Kidney tubule cell (primary cell): ENCODE measurements around the gene C10orf105.

Source experiments
- DNase-seq: peaks from one replicate; pipeline ENCODE4 v3.0.0-alpha.2; 2018; ENCODE audit warnings: low spot score

The C10orf105 gene, protein sequence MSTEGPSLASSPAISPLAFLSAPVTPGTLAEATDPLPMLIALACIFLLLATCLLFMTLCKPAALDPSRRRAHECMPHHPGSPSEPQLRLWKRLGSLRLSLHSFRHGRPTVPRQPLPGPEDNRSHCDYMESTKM

DNA sequence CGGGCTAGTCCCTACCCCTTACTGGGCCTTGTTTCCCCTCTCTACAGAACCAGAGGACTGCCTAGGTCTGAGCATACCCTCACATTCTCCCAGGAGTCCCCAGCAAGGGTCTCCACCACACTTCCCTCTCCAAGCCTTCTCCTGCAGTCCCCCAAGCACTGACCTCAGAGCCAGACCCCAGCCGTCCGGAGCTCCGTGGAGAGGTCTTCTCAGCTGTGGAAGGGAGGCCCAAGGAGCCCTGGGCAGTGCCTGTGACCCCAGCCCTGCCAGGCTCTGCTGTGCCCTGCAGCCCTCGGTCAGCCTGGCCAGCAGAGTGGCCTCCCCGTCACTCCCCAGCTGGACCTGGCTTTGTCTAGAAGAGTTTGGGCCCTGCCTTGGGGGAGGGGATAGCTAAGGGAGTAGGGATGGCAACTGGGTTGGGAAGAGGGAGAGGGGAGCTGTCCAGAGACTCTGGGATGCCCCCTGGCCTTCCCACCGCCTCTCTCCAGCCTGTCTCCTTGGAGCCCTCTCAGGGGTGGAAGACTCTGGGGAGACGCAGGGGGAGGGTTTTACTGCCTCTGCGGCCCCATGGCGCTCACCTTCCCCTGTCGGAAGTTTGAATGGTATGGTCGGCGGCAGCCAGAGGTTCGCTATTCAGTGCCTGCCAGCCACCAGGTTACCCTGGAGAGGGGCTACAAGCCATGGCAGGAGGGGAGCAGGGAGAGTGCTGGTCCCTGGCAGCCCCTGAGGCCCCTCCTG lies at the start of gene C10orf105:
C10orf105 (minus strand) TSS at position 315 of the 738 bp plus-strand sequence. CDS start 3,441 bp downstream, outside the sequence.
- no peak for DNase-seq

DNA sequence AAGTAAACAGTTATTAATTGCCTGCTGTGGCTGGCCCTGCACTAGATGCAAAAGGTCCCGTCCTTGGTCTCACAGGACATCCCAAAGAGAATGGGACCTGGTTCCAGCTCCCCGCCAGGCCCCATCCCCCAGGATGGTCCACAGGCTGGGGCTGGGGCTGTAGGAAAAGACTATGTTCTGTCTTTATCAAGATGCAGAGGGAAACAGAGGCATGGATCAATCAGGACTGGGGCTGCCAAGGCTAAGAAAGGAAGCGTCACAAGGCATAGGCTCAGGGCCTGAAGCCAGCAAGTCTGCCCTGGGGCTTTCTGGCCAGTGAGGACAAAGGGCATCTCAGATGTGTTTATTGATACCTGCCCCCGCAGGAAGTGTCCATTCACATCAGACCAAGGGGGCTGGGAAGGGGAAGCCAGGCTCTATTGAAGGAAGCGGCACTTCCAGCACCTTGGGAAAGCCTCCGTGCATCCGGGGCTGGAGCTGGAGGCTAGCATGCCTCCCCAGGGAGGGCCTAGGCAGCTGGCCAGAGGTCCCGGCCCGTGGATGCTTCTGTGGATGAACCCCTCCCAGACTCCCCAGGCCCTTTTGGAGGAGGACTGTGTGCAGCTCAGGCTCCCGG lies 48.0 kb upstream of the C10orf105 start:
- peak; percentile 41 for DNase-seq

- peak; percentile 98 for DNase-seq
Measured at GRCh38 chr10:71766717-71767419, 47.3 kb upstream of the C10orf105 start.

DNA sequence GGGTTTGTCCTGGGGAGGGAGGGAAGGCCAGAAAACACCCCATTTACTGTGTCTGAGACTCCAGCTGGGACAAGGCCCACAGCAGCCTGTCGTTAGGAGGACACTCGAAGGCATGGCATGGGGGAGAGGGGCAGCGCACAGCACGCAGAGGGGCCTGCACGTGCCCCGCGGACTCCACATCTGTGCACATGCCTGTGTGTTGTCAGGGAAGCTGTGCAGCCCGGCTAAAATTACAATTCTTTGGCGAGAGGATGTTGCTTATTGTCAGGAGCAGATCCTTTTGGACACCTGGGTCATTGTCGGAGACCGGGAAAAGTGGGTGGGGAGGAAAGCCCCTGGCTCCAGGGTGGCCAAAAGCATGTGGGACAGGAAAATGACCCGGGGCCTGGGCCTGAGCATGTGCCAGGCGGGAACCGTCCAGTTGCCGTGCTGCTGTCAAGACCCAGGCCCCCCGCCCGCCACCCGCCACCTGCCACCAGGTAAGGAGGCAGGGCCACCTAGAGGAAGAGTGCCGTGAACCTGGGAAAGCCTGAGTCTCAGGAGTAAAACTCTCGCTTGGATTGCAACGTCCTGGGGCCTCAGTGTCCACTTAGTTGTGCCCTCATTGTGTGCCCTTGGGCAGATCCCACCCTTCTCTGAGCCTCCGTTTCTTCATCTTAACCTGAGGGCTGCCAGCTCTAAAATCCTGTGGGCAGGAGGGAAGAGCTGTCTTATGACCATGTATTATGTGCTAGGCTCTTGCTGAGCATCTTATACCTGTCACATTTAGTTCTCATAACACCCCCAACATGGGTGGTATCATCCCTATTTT lies 46.5 kb upstream of the C10orf105 start:
- no peak for DNase-seq

GRCh38 chr10:71765176-71765904 lies 45.8 kb upstream of the C10orf105 start:
- DNase-seq, result peak; percentile 24

- no peak for DNase-seq
Measured at GRCh38 chr10:71763352-71764127, 44.0 kb upstream of the C10orf105 start.

DNA sequence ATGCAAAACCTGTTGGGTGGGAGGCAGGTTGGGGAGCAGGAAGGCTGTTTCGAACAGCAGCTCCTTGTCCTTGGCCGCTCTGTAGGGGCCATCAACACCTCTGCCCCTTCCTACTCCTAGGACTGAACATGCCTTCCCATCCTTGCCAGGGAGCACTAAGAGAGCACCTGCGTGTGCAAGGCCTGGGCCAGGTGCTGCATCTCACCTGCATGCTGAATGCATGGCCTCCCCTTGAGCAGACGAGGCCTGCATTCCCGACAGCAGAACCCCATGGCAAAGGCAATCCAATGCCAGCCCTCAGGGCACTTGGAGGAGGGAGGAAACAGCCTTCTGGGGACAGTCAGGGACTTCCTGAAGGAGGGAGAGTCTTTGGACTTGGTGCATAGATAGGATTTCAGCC lies 42.7 kb upstream of the C10orf105 start:
- no peak for DNase-seq

DNA sequence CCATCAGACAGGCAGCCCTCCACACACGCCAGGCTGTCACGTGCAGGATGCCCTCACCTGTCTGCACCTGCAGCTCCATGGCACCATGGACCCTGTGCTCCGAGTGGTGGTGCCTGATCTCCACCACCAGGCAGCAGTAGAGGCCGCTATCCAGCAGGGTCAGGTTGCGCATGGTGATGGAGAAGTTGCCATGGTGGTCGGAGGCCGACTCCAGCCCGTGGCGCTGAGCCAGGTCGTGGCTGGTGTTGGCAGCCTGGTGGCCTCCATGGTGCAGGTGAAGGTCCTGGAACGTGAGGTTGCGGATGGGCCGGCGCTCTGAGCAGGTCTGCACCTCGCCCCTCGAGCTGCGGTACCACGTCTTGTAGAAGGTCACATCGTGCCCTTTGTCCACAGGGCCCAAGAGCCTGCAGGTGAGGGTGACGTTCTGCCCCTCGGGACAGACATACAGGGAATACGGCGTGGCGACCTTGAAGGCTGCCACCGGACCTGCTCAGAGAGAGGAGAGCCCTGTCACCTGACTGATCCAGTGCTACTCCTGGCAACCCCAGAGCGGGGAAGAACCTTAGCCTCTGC lies 42.0 kb upstream of the C10orf105 start:
- DNase-seq, result no peak

- peak; percentile 80 for DNase-seq
Measured at GRCh38 chr10:71761105-71761511, 41.5 kb upstream of the C10orf105 start.

DNA sequence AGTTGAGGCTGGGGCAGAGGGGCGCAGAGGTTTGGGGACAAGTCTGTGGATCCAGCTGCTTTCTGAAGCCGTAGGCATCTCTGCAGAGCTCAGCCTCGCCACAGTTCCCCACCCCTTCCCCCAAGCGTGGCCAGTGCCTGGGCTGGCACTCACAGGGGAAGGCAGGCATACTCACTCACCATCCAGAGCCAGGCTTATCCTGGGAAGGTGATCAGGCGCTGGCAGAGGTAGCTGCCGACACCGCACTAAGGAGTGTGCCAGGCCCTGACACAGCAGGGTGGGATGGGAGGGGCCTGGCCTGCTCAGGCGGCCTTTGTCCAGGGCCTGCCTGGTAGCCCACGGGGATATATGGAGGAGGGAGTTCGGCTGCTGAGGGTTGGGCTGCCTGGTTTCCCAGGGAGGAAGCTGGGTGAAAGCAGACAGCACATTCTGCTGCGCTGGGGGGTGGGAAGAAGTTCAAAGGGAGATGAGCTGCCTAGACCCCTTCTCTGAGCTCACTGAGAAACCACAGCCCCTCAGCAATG lies 37.9 kb upstream of the C10orf105 start:
- DNase-seq, result peak; percentile 49

- no peak for DNase-seq
Measured at GRCh38 chr10:71756311-71757191, 37.0 kb upstream of the C10orf105 start.

DNA sequence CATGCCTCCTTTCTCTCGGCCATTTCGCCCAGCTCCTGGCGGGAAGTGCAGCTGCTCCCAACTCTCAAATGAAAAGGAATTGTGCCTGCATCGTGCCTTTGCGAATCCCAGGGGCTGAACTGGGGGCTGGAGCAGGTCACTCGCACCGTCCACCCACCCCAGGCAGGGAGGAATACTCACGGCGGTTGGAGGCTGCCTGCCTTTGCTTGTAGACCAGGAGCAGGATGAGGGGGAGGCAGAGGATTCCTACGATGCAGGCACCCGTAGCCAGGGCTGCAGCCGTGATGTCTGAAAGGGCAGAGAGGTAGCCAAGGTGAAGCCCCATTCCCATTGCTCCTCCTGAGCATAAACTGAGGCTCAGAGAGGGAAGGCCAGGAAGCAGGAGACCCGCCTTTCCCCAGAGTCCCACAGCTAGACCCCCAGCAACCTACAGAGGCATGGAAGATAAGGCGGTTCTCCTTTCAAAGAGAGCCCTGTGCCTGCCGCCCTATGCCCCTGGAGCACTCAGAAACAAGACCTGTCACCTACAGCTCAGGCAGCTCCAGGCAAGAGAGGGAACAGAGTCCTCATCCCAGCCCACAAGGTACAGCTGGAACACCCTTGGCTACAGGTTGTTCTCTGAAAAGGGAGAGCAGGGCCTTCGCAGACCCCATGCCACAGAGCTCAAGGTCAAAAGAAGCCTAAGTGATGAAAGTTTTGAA lies 35.8 kb upstream of the C10orf105 start:
- peak; percentile 60 for DNase-seq

DNA sequence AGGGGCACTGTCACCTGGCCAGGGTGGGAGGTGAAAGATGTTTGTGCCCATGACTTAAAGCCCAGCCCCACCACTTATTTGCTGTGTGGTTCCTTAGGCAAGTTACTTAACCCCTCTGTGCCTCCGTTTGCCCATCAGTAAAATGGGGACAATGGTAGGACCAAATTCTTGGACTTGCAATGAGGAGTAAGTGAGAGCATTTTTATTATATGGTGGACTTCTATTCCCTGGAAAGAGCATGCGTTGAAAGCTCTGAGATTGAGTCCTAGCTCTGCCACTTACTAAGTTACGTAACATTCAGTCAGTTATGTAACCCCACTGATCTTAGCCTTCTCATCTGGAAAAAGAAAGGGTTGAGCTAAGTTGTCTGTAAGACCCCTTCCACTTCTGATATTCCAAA lies 35.0 kb upstream of the C10orf105 start:
- DNase-seq, result no peak

- DNase-seq, result no peak
Measured at GRCh38 chr10:71753960-71754505, 34.5 kb upstream of the C10orf105 start.

- no peak for DNase-seq
Measured at GRCh38 chr10:71753091-71753959, 33.7 kb upstream of the C10orf105 start.

DNA sequence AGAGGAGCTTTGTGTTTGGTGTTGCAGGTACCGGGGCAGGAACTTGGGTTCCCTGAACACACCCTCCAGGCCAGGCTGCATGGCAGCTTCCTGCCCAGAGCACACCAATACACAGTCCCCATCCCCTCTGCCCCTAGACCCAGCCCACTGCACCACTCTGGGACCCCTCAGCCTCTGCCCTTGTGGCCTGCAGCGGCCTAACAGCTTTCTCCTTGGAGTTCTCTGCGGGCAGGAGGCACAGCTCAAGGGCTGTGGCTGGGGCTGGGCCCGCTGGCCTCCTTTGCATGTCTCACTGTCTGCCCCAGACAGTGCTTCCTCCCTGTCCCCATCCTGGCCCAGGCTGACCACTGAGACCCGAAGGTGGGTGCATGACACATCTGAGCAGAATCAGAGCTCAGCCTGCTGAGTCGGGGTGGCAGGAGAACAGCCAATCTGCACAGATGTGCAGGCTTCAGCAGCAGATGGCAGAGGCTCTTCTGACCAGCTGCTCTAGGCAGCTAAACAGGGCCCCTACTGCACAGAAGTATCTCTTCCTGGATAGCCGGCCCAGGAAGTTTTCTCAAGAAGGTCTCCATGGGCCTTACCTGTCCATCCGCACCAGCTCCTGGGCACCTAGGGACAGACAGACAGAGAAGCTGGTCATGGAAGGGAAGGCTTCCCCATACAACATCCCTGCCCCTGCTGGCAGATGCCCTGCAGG lies 33.0 kb upstream of the C10orf105 start:
- DNase-seq, result peak; percentile 12
